ENCODE results near the gene TMEM225B.
"Not testable (repeated sequence)": the region's sequence is repeated elsewhere in the genome, so short reads cannot be mapped to it uniquely, and the experiment has no call there.

Gene TMEM225B

GRCh38 chr7:99623091-99623693 is 25.1 kb downstream of the TMEM225B start:
- no peak for DNase-seq (ENCODE audit: low read depth, low spot score)

- DNase-seq (ENCODE audit: low read depth, low spot score) = no peak
Observed at GRCh38 chr7:99623702-99624447, 25.8 kb downstream of the TMEM225B start.

GRCh38 chr7:99624484-99624883 is 26.4 kb downstream of the TMEM225B start:
- no peak for DNase-seq (ENCODE audit: low read depth, low spot score)

- DNase-seq (ENCODE audit: low read depth, low spot score) = no peak
Observed at GRCh38 chr7:99625321-99625720, 27.3 kb downstream of the TMEM225B start.

- DNase-seq (ENCODE audit: low read depth, low spot score) = no peak
Observed at GRCh38 chr7:99625961-99626360, 27.9 kb downstream of the TMEM225B start.

- no peak for DNase-seq (ENCODE audit: low read depth, low spot score)
Observed at GRCh38 chr7:99626661-99627060, 28.6 kb downstream of the TMEM225B start.

- no peak for DNase-seq (ENCODE audit: low read depth, low spot score)
Observed at GRCh38 chr7:99627513-99627912, 29.4 kb downstream of the TMEM225B start.

- DNase-seq (ENCODE audit: low read depth, low spot score) = no peak
Observed at GRCh38 chr7:99628471-99629465, 30.7 kb downstream of the TMEM225B start.

- no peak for DNase-seq (ENCODE audit: low read depth, low spot score)
Observed at GRCh38 chr7:99629643-99630042, 31.6 kb downstream of the TMEM225B start.

- no peak for DNase-seq (ENCODE audit: low read depth, low spot score)
Observed at GRCh38 chr7:99631295-99632109, 33.4 kb downstream of the TMEM225B start.

GRCh38 chr7:99637414-99637813 is 39.3 kb downstream of the TMEM225B start:
- not testable (repeated sequence) for DNase-seq (ENCODE audit: low read depth, low spot score)

GRCh38 chr7:99638731-99639130 is 40.7 kb downstream of the TMEM225B start:
- DNase-seq (ENCODE audit: low read depth, low spot score) = no peak

GRCh38 chr7:99639267-99639666 is 41.2 kb downstream of the TMEM225B start:
- no peak for DNase-seq (ENCODE audit: low read depth, low spot score)

- DNase-seq (ENCODE audit: low read depth, low spot score) = no peak
Observed at GRCh38 chr7:99642027-99642426, 44.0 kb downstream of the TMEM225B start.

- DNase-seq (ENCODE audit: low read depth, low spot score) = no peak
Observed at GRCh38 chr7:99643464-99643863, 45.4 kb downstream of the TMEM225B start.

- DNase-seq (ENCODE audit: low read depth, low spot score) = no peak
Observed at GRCh38 chr7:99644431-99644830, 46.4 kb downstream of the TMEM225B start.

GRCh38 chr7:99645590-99645989 is 47.5 kb downstream of the TMEM225B start:
- DNase-seq (ENCODE audit: low read depth, low spot score) = no peak

- DNase-seq (ENCODE audit: low read depth, low spot score) = no peak
Observed at GRCh38 chr7:99648843-99649242, 50.8 kb downstream of the TMEM225B start.

GRCh38 chr7:99651290-99651689 is 53.2 kb downstream of the TMEM225B start:
- DNase-seq (ENCODE audit: low read depth, low spot score) = no peak

GRCh38 chr7:99652671-99653070 is 54.6 kb downstream of the TMEM225B start:
- no peak for DNase-seq (ENCODE audit: low read depth, low spot score)

GRCh38 chr7:99653269-99653668 is 55.2 kb downstream of the TMEM225B start:
- DNase-seq (ENCODE audit: low read depth, low spot score) = not testable (repeated sequence)

All from smooth muscle cell of the brain vasculature (primary cell).